ENCODE results near the gene SLC35A3. TPM values are rescaled to one million over a fixed set of nuclear protein-coding genes. Genes with fewer than 3 reads are reported as not detected.
"Not testable (repeated sequence)": the region's sequence is repeated elsewhere in the genome, so short reads cannot be mapped to it uniquely, and the experiment has no call there.

SLC35A3 gene
- total and polyA plus RNA-seq, 8 donors = 5.7 to 206 (median 57.0) TPM

DNA sequence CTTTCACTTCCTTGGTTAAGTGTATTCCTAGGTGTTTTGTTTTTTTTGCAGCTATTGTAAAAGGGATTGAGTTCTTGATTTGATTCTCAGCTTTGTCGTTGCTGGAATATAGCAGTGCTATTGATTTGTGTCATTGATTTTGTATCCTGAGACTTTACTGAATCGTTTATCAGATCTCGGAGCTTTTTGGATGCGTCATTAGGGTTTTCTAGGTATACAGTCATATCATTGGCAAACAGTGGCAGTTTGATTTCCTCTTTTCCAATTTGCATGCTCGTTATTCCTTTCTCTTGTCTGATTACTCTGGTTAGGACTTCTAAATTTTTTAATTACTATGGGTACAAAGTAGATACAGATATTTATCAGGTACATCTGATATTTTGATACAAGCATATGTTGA lies 75.4 kb downstream of the SLC35A3 start:
- H3K27me3 ChIP-seq = no peaks in the 10 kb centered on the region
- no peaks in the 10 kb centered on the region for H3K9me3 ChIP-seq
- no peak overlapping the region for H3K27ac ChIP-seq
- H3K4me3 ChIP-seq = no peak overlapping the region
- peaks cover 15 to 79% (median 51%) of the 10 kb centered on the region in 4 donors for H3K4me1 ChIP-seq
- H3K36me3 ChIP-seq = peaks cover 0 to 7% (median 2%) of the 10 kb centered on the region in 4 donors
- TF ChIP-seq EP300 (IDR thresholded peaks at IDR 0.05) (no peak), POLR2AphosphoS5 (IDR thresholded peaks at IDR 0.05) (no peak), POLR2A (IDR thresholded peaks at IDR 0.05) (no peak)
- TF ChIP-seq, protein P1, sequence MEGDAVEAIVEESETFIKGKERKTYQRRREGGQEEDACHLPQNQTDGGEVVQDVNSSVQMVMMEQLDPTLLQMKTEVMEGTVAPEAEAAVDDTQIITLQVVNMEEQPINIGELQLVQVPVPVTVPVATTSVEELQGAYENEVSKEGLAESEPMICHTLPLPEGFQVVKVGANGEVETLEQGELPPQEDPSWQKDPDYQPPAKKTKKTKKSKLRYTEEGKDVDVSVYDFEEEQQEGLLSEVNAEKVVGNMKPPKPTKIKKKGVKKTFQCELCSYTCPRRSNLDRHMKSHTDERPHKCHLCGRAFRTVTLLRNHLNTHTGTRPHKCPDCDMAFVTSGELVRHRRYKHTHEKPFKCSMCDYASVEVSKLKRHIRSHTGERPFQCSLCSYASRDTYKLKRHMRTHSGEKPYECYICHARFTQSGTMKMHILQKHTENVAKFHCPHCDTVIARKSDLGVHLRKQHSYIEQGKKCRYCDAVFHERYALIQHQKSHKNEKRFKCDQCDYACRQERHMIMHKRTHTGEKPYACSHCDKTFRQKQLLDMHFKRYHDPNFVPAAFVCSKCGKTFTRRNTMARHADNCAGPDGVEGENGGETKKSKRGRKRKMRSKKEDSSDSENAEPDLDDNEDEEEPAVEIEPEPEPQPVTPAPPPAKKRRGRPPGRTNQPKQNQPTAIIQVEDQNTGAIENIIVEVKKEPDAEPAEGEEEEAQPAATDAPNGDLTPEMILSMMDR (IDR thresholded peaks at IDR 0.05) = no peak
- 79 to 89% (median 80%) methylated on average over 5 of the region's 5 CpGs for WGBS, 5 donors
- intact Hi-C loops (cut with DNase I; ENCODE audit: low total_unique reads) = no loop called here
- DNase-seq = no peak

DNA sequence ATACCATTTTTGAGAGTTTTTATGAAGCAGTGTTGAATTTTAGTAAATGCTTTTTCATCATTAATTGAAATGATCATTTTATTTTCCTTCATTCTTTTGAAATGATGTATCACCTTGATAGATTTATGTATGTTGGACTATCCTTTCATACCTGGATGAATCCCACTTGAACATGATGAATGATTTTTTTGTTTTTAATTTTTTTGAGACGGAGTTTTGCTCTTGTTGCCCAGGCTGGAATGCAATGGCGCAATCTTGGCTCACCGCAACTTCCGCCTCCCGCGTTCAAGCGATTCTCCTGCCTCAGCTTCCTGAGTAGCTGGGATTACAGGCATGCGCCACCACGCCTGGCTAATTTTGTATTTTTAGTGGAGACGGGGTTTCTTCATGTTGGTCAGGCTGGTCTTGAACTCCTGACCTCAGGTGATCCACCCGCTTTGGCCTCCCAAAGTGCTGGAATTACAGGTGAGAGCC lies 77.5 kb downstream of the SLC35A3 start:
- DNase-seq; H3K9me3 ChIP-seq; intact Hi-C loops (cut with DNase I; ENCODE audit: low total_unique reads); H3K4me3 ChIP-seq; H3K27me3 ChIP-seq: not testable (repeated sequence)
- WGBS, 5 donors = 92 to 97% (median 96%) methylated on average over 11 of the region's 11 CpGs
- H3K4me1 ChIP-seq = peaks cover 6 to 73% (median 44%) of the 10 kb centered on the region in 4 donors
- H3K27ac ChIP-seq = peak overlapping the region in 1 of 5 donors; percentile 19
- peaks cover 0 to 15% (median 6%) of the 10 kb centered on the region in 4 donors for H3K36me3 ChIP-seq

DNA sequence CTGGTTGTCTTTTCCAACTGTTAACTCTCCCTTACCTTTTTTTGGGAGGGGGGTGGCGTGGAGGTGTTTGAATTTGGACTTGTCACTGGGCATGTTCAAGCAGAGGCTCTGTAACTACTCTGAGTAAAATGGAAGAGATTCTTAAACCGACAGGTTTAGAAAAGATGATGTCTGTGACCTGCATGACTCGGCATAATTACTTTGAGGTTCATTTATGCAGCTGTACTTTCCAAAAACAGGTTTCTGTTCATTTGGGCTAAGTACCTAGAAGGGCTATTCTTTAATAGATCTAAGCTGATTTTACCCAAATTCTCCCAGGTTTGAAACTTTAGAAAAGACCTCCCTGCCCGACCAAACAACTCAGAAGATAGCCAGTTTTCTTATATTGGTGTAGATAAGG lies 80.3 kb downstream of the SLC35A3 start:
- H3K4me1 ChIP-seq = peaks cover 4 to 57% (median 32%) of the 10 kb centered on the region in 4 donors
- H3K27me3 ChIP-seq = no peaks in the 10 kb centered on the region
- H3K4me3 ChIP-seq = no peak overlapping the region
- H3K27ac ChIP-seq = no peak overlapping the region
- intact Hi-C loops (cut with DNase I; ENCODE audit: low total_unique reads) = no loop called here
- TF ChIP-seq POLR2AphosphoS5 (IDR thresholded peaks at IDR 0.05) = no peak
- TF ChIP-seq, protein P1 (IDR thresholded peaks at IDR 0.05) = no peak
- TF ChIP-seq EP300 (IDR thresholded peaks at IDR 0.05) = no peak
- no peak for TF ChIP-seq POLR2A (IDR thresholded peaks at IDR 0.05)
- 80 to 89% (median 84%) methylated on average over 4 of the region's 4 CpGs for WGBS, 5 donors
- peaks cover 0 to 22% (median 11%) of the 10 kb centered on the region in 4 donors for H3K36me3 ChIP-seq
- H3K9me3 ChIP-seq = no peaks in the 10 kb centered on the region
- DNase-seq = no peak

DNA sequence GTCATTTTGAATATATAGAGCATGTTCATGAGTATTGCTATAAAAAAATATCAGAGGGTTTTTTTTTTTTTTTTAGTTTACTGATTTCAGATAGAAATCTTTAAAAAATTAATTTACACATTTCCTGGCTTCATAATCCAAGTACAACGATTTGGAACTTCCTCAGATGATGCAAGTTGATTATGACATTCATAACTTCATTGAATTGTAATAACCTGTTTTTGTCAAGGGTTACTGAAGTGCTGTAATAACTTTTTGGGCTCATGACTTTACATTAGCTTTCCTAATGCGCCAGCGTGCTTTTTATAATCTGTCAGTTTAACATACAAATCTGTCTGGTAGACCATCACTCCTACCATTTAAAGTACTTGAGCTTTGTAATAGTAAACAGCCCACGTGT lies 81.6 kb downstream of the SLC35A3 start:
- H3K9me3 ChIP-seq = no peaks in the 10 kb centered on the region
- DNase-seq = no peak
- no peaks in the 10 kb centered on the region for H3K27me3 ChIP-seq
- no peak for TF ChIP-seq POLR2AphosphoS5 (IDR thresholded peaks at IDR 0.05)
- TF ChIP-seq EP300 (IDR thresholded peaks at IDR 0.05) = no peak
- TF ChIP-seq, protein P1 (IDR thresholded peaks at IDR 0.05) = no peak
- no peak for TF ChIP-seq POLR2A (IDR thresholded peaks at IDR 0.05)
- H3K4me1 ChIP-seq = peaks cover 4 to 53% (median 32%) of the 10 kb centered on the region in 4 donors
- WGBS, 5 donors = 65 to 83% (median 74%) methylated on average over 4 of the region's 4 CpGs
- H3K36me3 ChIP-seq = peaks cover 0 to 22% (median 18%) of the 10 kb centered on the region in 4 donors
- no peak overlapping the region for H3K4me3 ChIP-seq
- intact Hi-C loops (cut with DNase I; ENCODE audit: low total_unique reads) = no loop called here
- no peak overlapping the region for H3K27ac ChIP-seq

DNA sequence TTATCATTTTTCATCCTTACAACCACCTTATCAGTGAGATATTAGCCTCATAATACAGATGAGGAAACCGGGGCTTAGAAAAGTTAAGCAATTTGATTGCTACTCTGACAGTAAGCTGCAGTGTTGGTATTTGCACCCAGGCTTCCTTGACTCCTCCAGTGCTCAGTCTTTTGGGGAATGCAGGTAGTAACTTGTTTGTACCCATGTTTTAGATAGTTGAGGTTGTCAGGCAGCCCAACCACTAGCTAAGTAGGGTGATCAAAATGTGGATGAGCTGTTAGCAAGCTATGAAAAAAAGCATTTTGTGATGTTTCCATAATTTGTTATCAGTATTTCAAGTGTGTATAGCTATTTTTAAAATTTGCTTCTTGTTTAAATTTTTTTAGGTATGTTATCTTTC lies 82.1 kb downstream of the SLC35A3 start:
- no peaks in the 10 kb centered on the region for H3K9me3 ChIP-seq
- peaks cover 0 to 25% (median 23%) of the 10 kb centered on the region in 4 donors for H3K36me3 ChIP-seq
- TF ChIP-seq, protein P1 (IDR thresholded peaks at IDR 0.05) = no peak
- no peak for TF ChIP-seq POLR2A (IDR thresholded peaks at IDR 0.05)
- TF ChIP-seq POLR2AphosphoS5 (IDR thresholded peaks at IDR 0.05) = no peak
- no peak for TF ChIP-seq EP300 (IDR thresholded peaks at IDR 0.05)
- intact Hi-C loops (cut with DNase I; ENCODE audit: low total_unique reads) = no loop called here
- H3K27me3 ChIP-seq = no peaks in the 10 kb centered on the region
- H3K4me3 ChIP-seq = no peak overlapping the region
- WGBS, 5 donors = 32 to 67% (median 58%) methylated on average over 1 of the region's 1 CpG
- DNase-seq = no peak
- H3K27ac ChIP-seq = no peak overlapping the region
- H3K4me1 ChIP-seq = peaks cover 4 to 48% (median 27%) of the 10 kb centered on the region in 4 donors

All from stomach (tissue), 9 donors.